Chondrocyte (in vitro differentiated cells): Measurements from ENCODE around the gene THSD4. TPM values are rescaled to one million over a fixed set of nuclear protein-coding genes. Genes with fewer than 3 reads are reported as not detected.

Experiments
- DNase-seq: peaks from one replicate; pipeline ENCODE4 v3.0.0; 2021; ENCODE audit warnings: mixed read lengths, low spot score
- H3K27ac Mint-ChIP-seq: one replicate; pipeline ENCODE4 v1.8.0; 2021; ENCODE audit warnings: mild to moderate bottlenecking, moderate library complexity, mixed read lengths; ENCODE audit not compliant: unreplicated experiment
- H3K27me3 Mint-ChIP-seq: 2 replicates; pipeline ENCODE4 v1.8.0; 2021; ENCODE audit warnings: low read depth, mixed read lengths
- H3K36me3 Mint-ChIP-seq: 2 replicates; pipeline ENCODE4 v1.8.0; 2021; ENCODE audit warnings: low read depth, mixed read lengths
- H3K4me1 Mint-ChIP-seq: 2 replicates; pipeline ENCODE4 v1.8.0; 2021; ENCODE audit warnings: low read depth, mild to moderate bottlenecking, mixed read lengths
- H3K4me3 Mint-ChIP-seq: one replicate; pipeline ENCODE4 v1.8.0; 2021; ENCODE audit warnings: mild to moderate bottlenecking, moderate library complexity, mixed read lengths; ENCODE audit not compliant: unreplicated experiment
- H3K9me3 Mint-ChIP-seq: 2 replicates; pipeline ENCODE4 v1.8.0; 2021; ENCODE audit warnings: low read depth, mixed read lengths
- CTCF ChIP-seq: fragments of 200-600 bp; sonication (generic); IDR thresholded peaks from 2 replicates; pipeline ENCODE4 v1.5.0; 2021; ENCODE audit warnings: antibody characterized with exemption, mild to moderate bottlenecking, moderate library complexity
- total RNA-seq: library from RNA; stranded (reverse); gene quantifications from 3 replicates; pipeline ENCODE4 v1.2.1, GENCODE V29; 2021

THSD4 gene
- total RNA-seq, 1 donor from 2014 or later: 3.4 TPM

- TF ChIP-seq CTCF: no peak
- Mint-ChIP-seq H3K9me3 (no peaks in the 10 kb centered on the region), H3K36me3 (no peaks in the 10 kb centered on the region), H3K4me3 (no peak overlapping the region), H3K4me1 (peaks cover 10% of the 10 kb centered on the region), H3K27ac (no peak overlapping the region), H3K27me3 (no peaks in the 10 kb centered on the region)
- DNase-seq: no peak
Observed at GRCh38 chr15:71096676-71097075, 18.6 kb upstream of the THSD4 start.

GRCh38 chr15:71097890-71098289 is 17.4 kb upstream of the THSD4 start:
- no peak for TF ChIP-seq CTCF
- Mint-ChIP-seq H3K9me3 (no peaks in the 10 kb centered on the region), H3K4me3 (no peak overlapping the region), H3K36me3 (no peaks in the 10 kb centered on the region), H3K27ac (no peak overlapping the region), H3K27me3 (no peaks in the 10 kb centered on the region), H3K4me1 (peaks cover 10% of the 10 kb centered on the region)
- DNase-seq: no peak

DNA sequence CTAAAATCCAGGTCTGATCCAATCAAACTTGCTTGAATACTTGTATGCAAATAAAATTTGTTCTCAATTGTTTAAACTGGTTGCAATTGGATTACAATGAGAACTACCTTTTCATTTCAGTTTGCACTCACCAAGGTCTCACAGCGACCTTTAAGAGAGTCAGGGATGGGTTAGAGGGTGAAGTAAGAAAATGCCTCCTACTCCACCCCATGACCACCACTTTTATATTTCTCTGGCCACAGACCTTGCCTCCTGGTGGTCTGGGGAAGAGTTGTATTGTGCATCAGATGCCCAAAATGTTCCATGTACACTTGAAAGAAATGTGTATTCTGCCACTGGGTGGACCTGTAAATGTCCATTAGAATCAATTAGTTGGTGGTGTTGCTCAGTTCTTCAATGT is 16.4 kb upstream of the THSD4 start:
- H3K27ac Mint-ChIP-seq: no peak overlapping the region
- peak; percentile 14 for TF ChIP-seq CTCF
- H3K27me3 Mint-ChIP-seq: no peaks in the 10 kb centered on the region
- H3K4me1 Mint-ChIP-seq: no peaks in the 10 kb centered on the region
- H3K9me3 Mint-ChIP-seq: no peaks in the 10 kb centered on the region
- no peak for DNase-seq
- H3K36me3 Mint-ChIP-seq: no peaks in the 10 kb centered on the region
- no peak overlapping the region for H3K4me3 Mint-ChIP-seq

DNA sequence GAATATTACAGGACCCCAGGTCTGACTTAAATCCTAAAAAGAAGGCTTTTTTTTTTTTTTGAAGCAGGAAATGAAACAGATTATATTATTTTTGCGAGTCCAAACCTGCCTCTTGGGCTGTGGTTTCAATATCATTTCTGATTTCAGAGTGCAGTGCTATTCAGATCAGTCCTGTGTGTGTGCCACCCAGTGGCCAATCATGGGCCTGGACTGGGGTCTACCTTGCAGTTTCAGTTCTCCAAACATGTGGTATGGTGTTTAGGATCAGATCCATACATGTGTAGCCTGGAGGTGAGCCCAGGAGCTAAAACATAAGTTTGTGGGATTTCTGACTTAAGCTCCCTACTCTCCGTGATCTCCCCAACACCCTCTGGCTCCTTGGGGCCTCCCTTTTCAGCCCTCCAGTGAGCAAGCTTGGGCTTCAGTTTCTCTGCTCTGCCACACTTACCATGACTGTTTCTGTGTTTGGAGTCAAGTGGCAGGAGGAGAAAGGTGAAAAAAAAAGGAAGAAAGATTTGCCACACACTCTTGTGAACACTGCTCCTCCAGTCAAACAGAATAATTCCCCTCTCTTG is 12.1 kb upstream of the THSD4 start:
- Mint-ChIP-seq H3K36me3 (no peaks in the 10 kb centered on the region), H3K27me3 (no peaks in the 10 kb centered on the region)
- no peak for DNase-seq

DNA sequence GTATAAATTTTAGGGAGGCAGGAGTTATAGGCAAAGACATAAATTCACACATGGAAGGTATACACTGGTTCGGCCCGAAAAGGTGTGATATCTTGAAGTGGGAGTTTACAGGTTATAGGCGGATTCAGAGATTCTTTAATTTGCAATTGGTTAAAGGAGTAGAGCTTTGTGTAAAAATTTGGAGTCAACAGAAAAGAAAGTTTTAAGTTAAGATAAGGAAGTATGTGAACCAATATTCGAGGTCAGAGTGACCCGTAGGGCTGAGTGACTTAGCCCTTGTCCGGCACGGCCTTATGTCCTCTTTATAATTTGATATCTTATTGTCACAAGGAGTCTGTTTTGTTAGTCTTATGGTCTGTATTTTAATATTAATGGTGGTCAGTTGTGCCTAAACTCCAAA is 10.6 kb upstream of the THSD4 start:
- Mint-ChIP-seq H3K9me3 (no peaks in the 10 kb centered on the region), H3K36me3 (no peaks in the 10 kb centered on the region), H3K27me3 (no peaks in the 10 kb centered on the region), H3K4me1 (peaks cover 7% of the 10 kb centered on the region), H3K27ac (no peak overlapping the region), H3K4me3 (no peak overlapping the region)
- no peak for TF ChIP-seq CTCF
- no peak for DNase-seq

More for the DNA sequence above, 12.1 kb upstream of the THSD4 start:
- peak; percentile 79 for TF ChIP-seq CTCF
- Mint-ChIP-seq H3K27ac (no peak overlapping the region), H3K4me1 (no peaks in the 10 kb centered on the region), H3K4me3 (no peak overlapping the region), H3K9me3 (no peaks in the 10 kb centered on the region)
